GM19372 (cell line): ENCODE data around the gene RIPOR1.

Source experiments
- ATAC-seq: cut with Tn5 transposase; IDR thresholded peaks from one replicate; pipeline ENCODE4 v1.9.1; 2021; ENCODE audit warnings: mild to moderate bottlenecking, low read depth, moderate library complexity; ENCODE audit not compliant: unreplicated experiment

The RIPOR1 gene

GRCh38 chr16:67594956-67595355 lies 66.3 kb downstream of the RIPOR1 start:
- ATAC-seq: no peak
